Measurements from ENCODE around the gene BCL6. TPM values are rescaled to one million over a fixed set of nuclear protein-coding genes. Genes with fewer than 3 reads are reported as not detected.

The BCL6 gene
- 10 to 100 TPM in 3 of 4 donors, 1 to 10 TPM in 1; 7.4 to 79.2 (median 25.7) TPM for total RNA-seq

GRCh38 chr3:187745201-187746058, at the start of gene BCL6:
TSS of gene BCL6 (minus strand) at chr3:187745468. CDS start at chr3:187733693, 11,775 bp downstream.
- TF ChIP-seq POLR2A (IDR thresholded peaks at IDR 0.05), result peak; percentile 93 to 95
- TF ChIP-seq CTCF (IDR thresholded peaks at IDR 0.05), result peak in 3 of 6 experiments; percentile 8 to 35 (median 9)
- Histone ChIP-seq H3K4me1 (peaks cover 0 to 21% (median 5%) of the 10 kb centered on the region in 4 donors), H3K9me3 (no peaks in the 10 kb centered on the region)

GRCh38 chr3:187794731-187795130, 49.5 kb upstream of the BCL6 start:
- H3K36me3 ChIP-seq, result no peaks in the 10 kb centered on the region
- H3K27ac ChIP-seq, result no peak overlapping the region

More at GRCh38 chr3:187745201-187746058, at the start of gene BCL6:
- H3K36me3 ChIP-seq, result no peaks in the 10 kb centered on the region
- peak within 1 kb of the TSS; percentile 89 to 98 (median 95) for H3K27ac ChIP-seq
- H3K27me3 ChIP-seq, result no peaks in the 10 kb centered on the region
- H3K4me3 ChIP-seq, result peak within 1 kb of the TSS; percentile 54 to 74 (median 58)
- peak; percentile 89 to 96 (median 93) for DNase-seq

GRCh38 chr3:187793618-187794017, 48.4 kb upstream of the BCL6 start:
- Histone ChIP-seq H3K4me3 (no peak overlapping the region), H3K4me1 (no peaks in the 10 kb centered on the region), H3K27me3 (no peaks in the 10 kb centered on the region), H3K36me3 (no peaks in the 10 kb centered on the region), H3K27ac (no peak overlapping the region), H3K9me3 (no peaks in the 10 kb centered on the region)
- TF ChIP-seq POLR2A (IDR thresholded peaks at IDR 0.05) (no peak), CTCF (IDR thresholded peaks at IDR 0.05) (no peak)
- no peak for DNase-seq

More at GRCh38 chr3:187794731-187795130, 49.5 kb upstream of the BCL6 start:
- no peak for TF ChIP-seq CTCF (IDR thresholded peaks at IDR 0.05)
- no peak for TF ChIP-seq POLR2A (IDR thresholded peaks at IDR 0.05)
- DNase-seq, result no peak
- Histone ChIP-seq H3K9me3 (no peaks in the 10 kb centered on the region), H3K4me3 (no peak overlapping the region), H3K27me3 (no peaks in the 10 kb centered on the region), H3K4me1 (no peaks in the 10 kb centered on the region)

- H3K4me1 ChIP-seq, result no peaks in the 10 kb centered on the region
- TF ChIP-seq CTCF (IDR thresholded peaks at IDR 0.05), result no peak
- TF ChIP-seq POLR2A (IDR thresholded peaks at IDR 0.05), result no peak
These were observed 47.3 kb upstream of the BCL6 start for GRCh38 chr3:187792521-187792920.

GRCh38 chr3:187789872-187790271, 44.6 kb upstream of the BCL6 start:
- H3K27me3 ChIP-seq, result no peaks in the 10 kb centered on the region
- DNase-seq, result no peak
- H3K4me1 ChIP-seq, result no peaks in the 10 kb centered on the region
- no peaks in the 10 kb centered on the region for H3K9me3 ChIP-seq
- no peak overlapping the region for H3K27ac ChIP-seq
- no peak overlapping the region for H3K4me3 ChIP-seq
- no peaks in the 10 kb centered on the region for H3K36me3 ChIP-seq
- no peak for TF ChIP-seq CTCF (IDR thresholded peaks at IDR 0.05)
- TF ChIP-seq POLR2A (IDR thresholded peaks at IDR 0.05), result no peak

More at GRCh38 chr3:187792521-187792920, 47.3 kb upstream of the BCL6 start:
- no peak overlapping the region for H3K4me3 ChIP-seq
- DNase-seq, result no peak
- no peaks in the 10 kb centered on the region for H3K36me3 ChIP-seq
- no peaks in the 10 kb centered on the region for H3K27me3 ChIP-seq
- no peak overlapping the region for H3K27ac ChIP-seq
- no peaks in the 10 kb centered on the region for H3K9me3 ChIP-seq
